Breast epithelium (tissue), 4 donors: ENCODE measurements around the gene HPCAL4. TPM values are rescaled to one million over a fixed set of nuclear protein-coding genes. Genes with fewer than 3 reads are reported as not detected.

Experiments
- DNase-seq, 2 donors: peaks; one replicate each; pipeline ENCODE4 v3.0.0-alpha.2; 2019; ENCODE audit warnings: low spot score in 2 of 2
- H3K27ac ChIP-seq, 2 donors: fragments of 200-600 bp; sonication (generic) in 1 of 2; one replicate each; pipeline ENCODE4 v1.5.1; 2016 to 2019; ENCODE audit warnings: mild to moderate bottlenecking in 1 of 2
- H3K27me3 ChIP-seq, 2 donors: fragments of 200-600 bp; sonication (generic) in 1 of 2; one replicate each; pipeline versions ENCODE4 v1.5.1 to v1.6.0; 2017 to 2019; ENCODE audit warnings: control low read depth in 1 of 2, mild to moderate bottlenecking in 1 of 2
- H3K36me3 ChIP-seq: fragments of 200-600 bp; one replicate; pipeline ENCODE4 v1.5.1; 2019
- H3K4me1 ChIP-seq, 2 donors: fragments of 200-600 bp; sonication (generic); one replicate each; pipeline ENCODE4 v1.5.1; 2016 to 2019; ENCODE audit warnings: control low read depth in 1 of 2
- H3K4me3 ChIP-seq, 3 donors: fragments of 200-600 bp; sonication (generic); 1 replicate in 2 of 3; 2 replicates in 1 of 3; pipeline ENCODE4 v1.5.1; 2016 to 2019; ENCODE audit warnings: mild to moderate bottlenecking in 3 of 3, moderate library complexity in 2 of 3
- H3K9me3 ChIP-seq, 2 donors: fragments of 200-600 bp; sonication (generic) in 1 of 2; one replicate each; pipeline ENCODE4 v1.5.1; 2016 to 2019; ENCODE audit warnings: control low read depth in 1 of 2
- POLR2A ChIP-seq: fragments of 450-650 bp; IDR thresholded peaks from one replicate; pipeline ENCODE4 v1.6.1; 2016; ENCODE audit warnings: antibody characterized with exemption, mild to moderate bottlenecking, moderate library complexity
- POLR2AphosphoS5 ChIP-seq, 3 donors: sonication (generic); formaldehyde crosslinking; IDR thresholded peaks; one replicate each; pipeline ENCODE4 v1.6.1; 2017; ENCODE audit warnings: antibody characterized with exemption in 3 of 3
- intact Hi-C: fragments of 100-400 bp; cut with DNase I; formaldehyde crosslinking; loops from one replicate; pipeline ENCODE4 v1.15.1; 2023; ENCODE audit warnings: low total_unique reads
- total RNA-seq, 3 donors: library from RNA; depleted of rRNA; stranded (reverse); fragments of >200 nt; gene quantifications; one replicate each; pipeline ENCODE4 v1.1.0, GENCODE V29; 2016
- TF ChIP-seq, protein P1 (sequence below), 3 donors: fragments of 450-650 bp; IDR thresholded peaks; one replicate each; pipeline ENCODE4 v1.5.1; 2016 to 2017; ENCODE audit warnings: antibody characterized with exemption in 3 of 3, mild to moderate bottlenecking in 3 of 3, moderate library complexity in 3 of 3

Gene HPCAL4
- total RNA-seq, 3 donors from 2014 or later, result not detected

DNA sequence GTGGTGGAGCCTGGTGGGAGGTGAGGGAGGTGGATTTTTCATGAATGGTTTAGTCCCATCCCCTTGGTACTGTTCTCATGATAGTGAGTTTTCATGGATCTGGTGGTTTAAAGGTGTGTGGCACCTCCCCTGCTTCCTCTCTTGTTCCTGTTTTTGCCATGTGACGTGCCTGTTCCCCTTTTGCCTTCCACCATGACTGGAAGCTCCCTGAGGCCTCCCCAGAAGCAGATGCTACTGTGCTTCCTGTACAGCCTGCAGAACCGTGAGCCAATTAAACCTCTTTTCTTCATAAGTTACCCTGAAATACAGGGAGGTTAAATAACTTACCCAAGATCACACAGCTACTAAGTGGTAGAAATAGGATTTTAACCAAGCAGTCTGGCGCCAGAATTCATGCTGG, 47.5 kb downstream of the HPCAL4 start:
- TF ChIP-seq, protein P1, sequence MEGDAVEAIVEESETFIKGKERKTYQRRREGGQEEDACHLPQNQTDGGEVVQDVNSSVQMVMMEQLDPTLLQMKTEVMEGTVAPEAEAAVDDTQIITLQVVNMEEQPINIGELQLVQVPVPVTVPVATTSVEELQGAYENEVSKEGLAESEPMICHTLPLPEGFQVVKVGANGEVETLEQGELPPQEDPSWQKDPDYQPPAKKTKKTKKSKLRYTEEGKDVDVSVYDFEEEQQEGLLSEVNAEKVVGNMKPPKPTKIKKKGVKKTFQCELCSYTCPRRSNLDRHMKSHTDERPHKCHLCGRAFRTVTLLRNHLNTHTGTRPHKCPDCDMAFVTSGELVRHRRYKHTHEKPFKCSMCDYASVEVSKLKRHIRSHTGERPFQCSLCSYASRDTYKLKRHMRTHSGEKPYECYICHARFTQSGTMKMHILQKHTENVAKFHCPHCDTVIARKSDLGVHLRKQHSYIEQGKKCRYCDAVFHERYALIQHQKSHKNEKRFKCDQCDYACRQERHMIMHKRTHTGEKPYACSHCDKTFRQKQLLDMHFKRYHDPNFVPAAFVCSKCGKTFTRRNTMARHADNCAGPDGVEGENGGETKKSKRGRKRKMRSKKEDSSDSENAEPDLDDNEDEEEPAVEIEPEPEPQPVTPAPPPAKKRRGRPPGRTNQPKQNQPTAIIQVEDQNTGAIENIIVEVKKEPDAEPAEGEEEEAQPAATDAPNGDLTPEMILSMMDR (IDR thresholded peaks at IDR 0.05), result no peak
- TF ChIP-seq POLR2A (no peak), POLR2AphosphoS5 (IDR thresholded peaks at IDR 0.05) (no peak)
- H3K27me3 ChIP-seq, result peaks cover 0 to 17% of the 10 kb centered on the region in 2 donors
- intact Hi-C loops, result no loop called here
- H3K27ac ChIP-seq, result no peak overlapping the region
- no peaks in the 10 kb centered on the region for H3K9me3 ChIP-seq
- no peaks in the 10 kb centered on the region for H3K36me3 ChIP-seq
- no peak overlapping the region for H3K4me3 ChIP-seq
- no peaks in the 10 kb centered on the region for H3K4me1 ChIP-seq
- DNase-seq, result no peak

DNA sequence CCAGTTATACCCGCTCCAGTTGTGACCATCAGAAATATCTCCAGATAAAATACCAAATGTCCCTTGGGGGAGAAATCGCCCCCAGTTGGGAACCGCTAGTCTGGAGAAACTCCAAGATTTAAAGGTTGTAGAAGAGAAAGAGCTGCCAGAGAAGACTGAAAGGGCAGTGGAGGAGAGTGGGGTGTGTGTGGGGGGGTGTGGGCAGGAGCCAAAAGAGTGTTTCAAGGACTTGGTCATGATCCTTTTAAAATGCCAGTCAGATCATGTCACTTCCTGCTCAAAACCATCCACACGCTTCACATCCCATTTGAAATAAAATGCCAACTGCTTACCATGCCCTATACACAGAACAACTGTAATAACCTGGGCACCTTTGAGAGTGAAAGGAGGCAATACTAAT, 48.4 kb downstream of the HPCAL4 start:
- Histone ChIP-seq H3K27ac (no peak overlapping the region), H3K27me3 (peaks cover 0 to 24% of the 10 kb centered on the region in 2 donors), H3K9me3 (no peaks in the 10 kb centered on the region), H3K4me3 (no peak overlapping the region), H3K4me1 (no peaks in the 10 kb centered on the region), H3K36me3 (no peaks in the 10 kb centered on the region)
- DNase-seq, result no peak
- intact Hi-C loops, result no loop called here
- TF ChIP-seq, protein P1 (IDR thresholded peaks at IDR 0.05), result no peak
- TF ChIP-seq POLR2AphosphoS5 (IDR thresholded peaks at IDR 0.05), result no peak
- no peak for TF ChIP-seq POLR2A

DNA sequence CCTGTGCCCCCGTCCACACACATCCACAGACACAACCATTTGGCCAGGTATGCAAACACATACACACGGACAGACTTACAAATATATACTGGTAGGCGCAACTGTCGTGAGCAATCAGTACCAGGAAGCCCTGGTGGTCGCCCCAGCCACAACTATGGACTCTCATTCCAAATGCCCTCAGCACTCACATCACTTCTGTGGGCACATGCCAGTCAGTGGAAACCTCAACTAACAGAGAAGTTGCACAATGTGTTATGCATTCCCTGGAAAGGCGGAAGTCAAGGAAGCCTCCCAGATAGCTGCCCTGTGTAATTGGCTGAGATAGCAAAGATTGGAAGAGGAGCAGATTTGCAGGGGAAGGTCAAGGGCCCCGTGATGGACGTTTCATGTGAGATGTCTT, 50.4 kb downstream of the HPCAL4 start:
- intact Hi-C loops, result no loop called here
- H3K9me3 ChIP-seq, result no peaks in the 10 kb centered on the region
- H3K27ac ChIP-seq, result no peak overlapping the region

DNA sequence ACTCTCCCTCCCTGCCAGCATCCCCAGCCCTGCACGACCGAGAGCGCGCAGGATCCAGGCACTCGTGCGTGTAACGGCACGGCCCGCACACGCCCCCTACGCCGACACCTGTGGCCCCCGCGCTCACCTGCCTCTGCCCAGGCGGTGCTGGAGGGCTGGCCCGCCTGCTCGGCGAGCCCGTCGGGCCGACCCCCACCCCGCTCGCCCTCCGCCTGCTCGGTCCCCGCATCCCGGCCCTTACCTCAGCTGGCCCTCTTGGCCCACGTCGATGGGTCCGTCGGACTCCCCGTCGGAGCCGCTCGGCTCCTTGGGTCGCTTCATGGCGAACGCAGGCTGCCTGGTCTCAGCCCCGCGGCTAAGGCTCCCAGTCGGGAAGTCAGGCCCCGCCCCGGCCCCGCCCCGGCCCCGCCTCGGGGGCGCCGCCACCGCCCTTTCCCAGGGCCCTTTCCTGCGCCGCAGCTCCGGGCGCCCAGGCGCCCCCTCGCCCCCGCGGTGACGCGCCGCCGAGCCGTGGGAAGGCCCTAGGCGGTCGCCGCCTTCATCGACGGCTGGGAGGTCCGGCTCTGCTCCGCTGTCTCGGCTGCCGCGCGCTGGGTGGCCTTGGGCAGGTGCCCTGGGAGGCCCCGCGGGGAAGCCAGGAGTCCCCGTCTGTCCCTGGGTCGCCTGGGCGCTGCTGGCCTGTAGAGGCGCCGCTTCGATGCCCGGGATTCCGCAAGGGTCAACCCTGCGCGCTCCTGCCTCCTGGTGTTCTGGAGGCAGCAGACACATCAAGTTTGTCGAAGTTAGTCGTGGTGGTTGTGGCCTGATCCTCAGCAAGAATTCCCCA, 51.7 kb downstream of the HPCAL4 start, which contains the start of gene HEYL:
Gene HEYL (minus strand): TSS at position 339 of the 826 bp plus-strand sequence. CDS start 18 bp downstream, at position 321.
- intact Hi-C loops, result no loop called here
- Histone ChIP-seq H3K27me3 (peaks cover 0 to 46% of the 10 kb centered on the region in 2 donors), H3K4me3 (peak within 1 kb of the TSS; percentile 47 to 65 (median 51)), H3K9me3 (no peaks in the 10 kb centered on the region), H3K36me3 (no peaks in the 10 kb centered on the region), H3K27ac (peak within 1 kb of the TSS; percentile 40 to 73), H3K4me1 (no peaks in the 10 kb centered on the region)
- DNase-seq, result no peak
- TF ChIP-seq POLR2A, result no peak
- TF ChIP-seq, protein P1 (IDR thresholded peaks at IDR 0.05), result peak in 1 of 3 donors; percentile 15
- no peak for TF ChIP-seq POLR2AphosphoS5 (IDR thresholded peaks at IDR 0.05)

More for the DNA sequence above, 50.4 kb downstream of the HPCAL4 start:
- H3K27me3 ChIP-seq, result peaks cover 0 to 34% of the 10 kb centered on the region in 2 donors
- TF ChIP-seq POLR2AphosphoS5 (IDR thresholded peaks at IDR 0.05) (no peak), POLR2A (no peak)
- TF ChIP-seq, protein P1 (IDR thresholded peaks at IDR 0.05), result no peak
- H3K4me3 ChIP-seq, result no peak overlapping the region
- H3K4me1 ChIP-seq, result no peaks in the 10 kb centered on the region
- DNase-seq, result no peak
- H3K36me3 ChIP-seq, result no peaks in the 10 kb centered on the region

DNA sequence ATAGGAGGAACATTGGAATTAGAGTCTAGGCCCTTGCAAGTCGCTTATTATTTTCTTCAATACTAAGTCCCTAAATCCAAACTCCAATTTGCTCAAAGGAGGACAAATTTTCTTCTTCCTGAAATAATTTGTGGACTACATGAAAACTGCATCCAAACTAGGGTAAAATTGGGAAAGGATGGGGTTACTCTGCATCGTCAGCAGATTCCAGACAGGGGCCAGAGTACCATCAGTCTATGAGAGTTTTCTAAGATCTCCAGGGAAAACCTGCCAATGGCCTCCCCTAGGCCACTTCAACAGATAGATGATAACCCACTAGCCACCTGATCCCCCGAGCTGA, 52.3 kb downstream of the HPCAL4 start:
- TF ChIP-seq, protein P1 (IDR thresholded peaks at IDR 0.05), result no peak
- TF ChIP-seq POLR2AphosphoS5 (IDR thresholded peaks at IDR 0.05) (no peak), POLR2A (no peak)
- intact Hi-C loops, result no loop called here
- Histone ChIP-seq H3K27me3 (peaks cover 0 to 48% of the 10 kb centered on the region in 2 donors), H3K36me3 (no peaks in the 10 kb centered on the region), H3K4me3 (peak overlapping the region; percentile 47 to 65 (median 51)), H3K4me1 (no peaks in the 10 kb centered on the region), H3K27ac (peak overlapping the region; percentile 40 to 73), H3K9me3 (no peaks in the 10 kb centered on the region)
- no peak for DNase-seq
